ENCODE measurements around the gene F12. TPM values are rescaled to one million over a fixed set of nuclear protein-coding genes. Genes with fewer than 3 reads are reported as not detected.

The F12 gene
- total RNA-seq, 2 donors from 2014 or later = 0.95 to 2.9 TPM

DNA sequence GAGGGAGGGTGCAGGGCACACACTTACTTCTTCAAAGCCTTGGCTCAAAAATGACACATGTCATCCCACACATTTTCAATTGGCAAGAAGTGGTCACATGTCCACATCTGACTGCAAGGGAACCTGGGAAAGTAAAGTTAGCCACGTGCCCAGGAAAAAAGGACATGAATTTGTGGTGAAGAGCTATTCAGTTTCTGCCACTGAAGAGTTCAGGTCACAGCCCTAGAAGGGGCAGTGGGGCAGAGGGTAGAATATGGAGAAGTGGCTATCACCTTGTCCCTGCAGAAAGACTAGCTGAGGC, 53.5 kb downstream of the F12 start:
- no peak for TF ChIP-seq CTCF (conservative IDR thresholded peaks at IDR 0.05)
- peaks cover 1% of the 10 kb centered on the region for H3K4me1 Mint-ChIP-seq

GRCh38 chr5:177355162-177355867, 54.0 kb downstream of the F12 start:
- no peak for DNase-seq
- no peak for TF ChIP-seq CTCF (conservative IDR thresholded peaks at IDR 0.05)
- H3K27ac Mint-ChIP-seq = no peak overlapping the region
- H3K36me3 Mint-ChIP-seq (ENCODE audit: low read depth) = no peaks in the 10 kb centered on the region
- Histone ChIP-seq H3K4me1 (ENCODE audit: control insufficient read depth, insufficient read depth, low read length) (peaks cover 4% of the 10 kb centered on the region), H3K9ac (ENCODE audit: extremely low read depth, low read length, poor library complexity, severe bottlenecking) (no peak overlapping the region), H3K27me3 (ENCODE audit: control insufficient read depth, insufficient read depth, low read length, poor library complexity, severe bottlenecking) (peaks cover 12% of the 10 kb centered on the region), H3K4me3 (ENCODE audit: low read length) (no peak overlapping the region), H3K27ac (ENCODE audit: low read depth, low read length) (no peak overlapping the region), H3K36me3 (ENCODE audit: control insufficient read depth, insufficient read depth, low read length) (no peaks in the 10 kb centered on the region), H3K9me3 (ENCODE audit: control insufficient read depth, low read length) (no peaks in the 10 kb centered on the region)
- peaks cover 56% of the 10 kb centered on the region for H3K27me3 Mint-ChIP-seq (ENCODE audit: insufficient read depth)
- H3K9me3 Mint-ChIP-seq = no peaks in the 10 kb centered on the region
- peaks cover 6% of the 10 kb centered on the region for H3K4me1 Mint-ChIP-seq
- WGBS, 2 experiments (ENCODE audit: insufficient coverage in 1 of 2, insufficient read length in 1 of 2) = 95% methylated on average over 1 of the region's 1 CpG; no CpG with 5 or more reads in 1 of the 2 experiments
- no peak overlapping the region for H3K4me3 Mint-ChIP-seq

More for the DNA sequence above, 53.5 kb downstream of the F12 start:
- no peaks in the 10 kb centered on the region for H3K9me3 ChIP-seq (ENCODE audit: control insufficient read depth, low read length)
- no peaks in the 10 kb centered on the region for H3K4me1 ChIP-seq (ENCODE audit: control insufficient read depth, insufficient read depth, low read length)
- H3K4me3 ChIP-seq (ENCODE audit: low read length) = no peak overlapping the region
- 17 to 40% methylated on average over 1 of the region's 1 CpG for WGBS, 2 experiments (ENCODE audit: insufficient coverage in 1 of 2, insufficient read length in 1 of 2)
- no peaks in the 10 kb centered on the region for H3K36me3 ChIP-seq (ENCODE audit: control insufficient read depth, insufficient read depth, low read length)
- no peak overlapping the region for H3K9ac ChIP-seq (ENCODE audit: extremely low read depth, low read length, poor library complexity, severe bottlenecking)
- H3K27ac ChIP-seq (ENCODE audit: low read depth, low read length) = no peak overlapping the region
- DNase-seq = no peak
- H3K27me3 Mint-ChIP-seq (ENCODE audit: insufficient read depth) = peaks cover 56% of the 10 kb centered on the region
- no peak overlapping the region for H3K27ac Mint-ChIP-seq
- no peaks in the 10 kb centered on the region for H3K9me3 Mint-ChIP-seq
- no peaks in the 10 kb centered on the region for H3K36me3 Mint-ChIP-seq (ENCODE audit: low read depth)
- H3K4me3 Mint-ChIP-seq = no peak overlapping the region
- peaks cover 12% of the 10 kb centered on the region for H3K27me3 ChIP-seq (ENCODE audit: control insufficient read depth, insufficient read depth, low read length, poor library complexity, severe bottlenecking)

DNA sequence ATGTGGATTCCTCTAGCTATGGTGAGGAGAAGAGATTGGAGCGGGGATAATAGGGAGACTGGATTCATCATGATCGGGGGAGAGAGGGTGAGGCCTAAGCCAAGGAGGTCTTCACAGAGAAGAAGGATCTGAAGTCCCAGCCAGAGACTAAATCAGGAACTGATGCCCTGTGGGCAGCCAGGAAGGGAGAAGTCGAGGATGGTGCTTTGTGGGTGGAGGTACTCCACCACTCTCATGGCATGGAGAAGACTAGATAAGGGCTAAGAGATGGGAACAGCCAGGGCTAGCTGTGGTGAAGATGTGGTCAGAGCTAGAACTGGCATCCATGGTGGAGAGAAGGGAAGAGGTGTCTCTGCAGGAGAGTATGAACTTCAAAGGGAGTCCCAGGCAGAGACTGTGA, 54.7 kb downstream of the F12 start:
- Mint-ChIP-seq H3K27ac (no peak overlapping the region), H3K4me3 (no peak overlapping the region), H3K9me3 (no peaks in the 10 kb centered on the region), H3K4me1 (peaks cover 11% of the 10 kb centered on the region), H3K27me3 (ENCODE audit: insufficient read depth) (peaks cover 52% of the 10 kb centered on the region), H3K36me3 (ENCODE audit: low read depth) (peaks cover 3% of the 10 kb centered on the region)
- Histone ChIP-seq H3K4me3 (ENCODE audit: low read length) (no peak overlapping the region), H3K9ac (ENCODE audit: extremely low read depth, low read length, poor library complexity, severe bottlenecking) (no peak overlapping the region), H3K27me3 (ENCODE audit: control insufficient read depth, insufficient read depth, low read length, poor library complexity, severe bottlenecking) (peaks cover 12% of the 10 kb centered on the region), H3K36me3 (ENCODE audit: control insufficient read depth, insufficient read depth, low read length) (peaks cover 6% of the 10 kb centered on the region), H3K9me3 (ENCODE audit: control insufficient read depth, low read length) (no peaks in the 10 kb centered on the region), H3K27ac (ENCODE audit: low read depth, low read length) (no peak overlapping the region), H3K4me1 (ENCODE audit: control insufficient read depth, insufficient read depth, low read length) (peaks cover 10% of the 10 kb centered on the region)
- TF ChIP-seq CTCF (conservative IDR thresholded peaks at IDR 0.05) = no peak
- no peak for DNase-seq
- 74 to 81% methylated on average over 3 of the region's 3 CpGs for WGBS, 2 experiments (ENCODE audit: insufficient coverage in 1 of 2, insufficient read length in 1 of 2)
